ENCODE data around the gene ZBTB4. TPM values are rescaled to one million over a fixed set of nuclear protein-coding genes. Genes with fewer than 3 reads are reported as not detected.

Gene ZBTB4
- total and polyA plus RNA-seq, 9 of the 15 experiments (the other 6 are each of a cell fraction or from before 2014, with no cell fraction given): 0.92 to 6.9 (median 3.3) TPM

DNA sequence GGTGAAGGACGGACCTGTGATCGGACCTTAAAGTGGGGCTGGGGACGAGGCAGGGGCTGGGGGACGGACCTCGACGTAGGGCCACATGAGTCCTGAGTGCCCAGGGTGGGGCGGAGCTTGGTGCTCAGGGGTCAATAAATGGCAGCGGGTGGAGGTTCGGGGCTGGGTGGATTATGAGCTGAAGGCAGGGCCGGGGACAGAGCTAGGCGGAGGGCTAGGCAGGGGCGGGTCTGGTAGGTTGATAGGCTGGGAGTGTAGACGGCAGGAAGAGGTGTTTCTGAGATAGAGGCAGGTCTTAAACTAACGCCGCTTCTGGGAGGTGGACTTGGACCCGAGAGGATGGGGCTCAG is 33.8 kb downstream of the ZBTB4 start (continued):
- TF ChIP-seq, protein P1, sequence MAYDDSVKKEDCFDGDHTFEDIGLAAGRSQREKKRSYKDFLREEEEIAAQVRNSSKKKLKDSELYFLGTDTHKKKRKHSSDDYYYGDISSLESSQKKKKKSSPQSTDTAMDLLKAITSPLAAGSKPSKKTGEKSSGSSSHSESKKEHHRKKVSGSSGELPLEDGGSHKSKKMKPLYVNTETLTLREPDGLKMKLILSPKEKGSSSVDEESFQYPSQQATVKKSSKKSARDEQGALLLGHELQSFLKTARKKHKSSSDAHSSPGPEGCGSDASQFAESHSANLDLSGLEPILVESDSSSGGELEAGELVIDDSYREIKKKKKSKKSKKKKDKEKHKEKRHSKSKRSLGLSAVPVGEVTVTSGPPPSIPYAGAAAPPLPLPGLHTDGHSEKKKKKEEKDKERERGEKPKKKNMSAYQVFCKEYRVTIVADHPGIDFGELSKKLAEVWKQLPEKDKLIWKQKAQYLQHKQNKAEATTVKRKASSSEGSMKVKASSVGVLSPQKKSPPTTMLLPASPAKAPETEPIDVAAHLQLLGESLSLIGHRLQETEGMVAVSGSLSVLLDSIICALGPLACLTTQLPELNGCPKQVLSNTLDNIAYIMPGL (CRISPR knock-in tag; IDR thresholded peaks at IDR 0.05): no peak
- no peak for TF ChIP-seq SIN3A (IDR thresholded peaks at IDR 0.05; ENCODE audit: borderline replicate concordance in 2 of 2, control insufficient read depth in 1 of 2, low read depth in 2 of 2, low read length in 2 of 2)
- no peak for TF ChIP-seq SOX6 (IDR thresholded peaks at IDR 0.05)
- no peak for TF ChIP-seq RHOXF2B (CRISPR knock-in tag; conservative IDR thresholded peaks at IDR 0.05)
- TF ChIP-seq, protein P2, sequence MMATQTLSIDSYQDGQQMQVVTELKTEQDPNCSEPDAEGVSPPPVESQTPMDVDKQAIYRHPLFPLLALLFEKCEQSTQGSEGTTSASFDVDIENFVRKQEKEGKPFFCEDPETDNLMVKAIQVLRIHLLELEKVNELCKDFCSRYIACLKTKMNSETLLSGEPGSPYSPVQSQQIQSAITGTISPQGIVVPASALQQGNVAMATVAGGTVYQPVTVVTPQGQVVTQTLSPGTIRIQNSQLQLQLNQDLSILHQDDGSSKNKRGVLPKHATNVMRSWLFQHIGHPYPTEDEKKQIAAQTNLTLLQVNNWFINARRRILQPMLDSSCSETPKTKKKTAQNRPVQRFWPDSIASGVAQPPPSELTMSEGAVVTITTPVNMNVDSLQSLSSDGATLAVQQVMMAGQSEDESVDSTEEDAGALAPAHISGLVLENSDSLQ (IDR thresholded peaks at IDR 0.05): peak; percentile 17; the same call in 1 of the 2 replicates
- no peak for TF ChIP-seq ZNF766 (CRISPR knock-in tag; conservative IDR thresholded peaks at IDR 0.05)
- no peak for TF ChIP-seq PRMT5 (CRISPR knock-in tag; IDR thresholded peaks at IDR 0.05)
- TF ChIP-seq, protein P3, sequence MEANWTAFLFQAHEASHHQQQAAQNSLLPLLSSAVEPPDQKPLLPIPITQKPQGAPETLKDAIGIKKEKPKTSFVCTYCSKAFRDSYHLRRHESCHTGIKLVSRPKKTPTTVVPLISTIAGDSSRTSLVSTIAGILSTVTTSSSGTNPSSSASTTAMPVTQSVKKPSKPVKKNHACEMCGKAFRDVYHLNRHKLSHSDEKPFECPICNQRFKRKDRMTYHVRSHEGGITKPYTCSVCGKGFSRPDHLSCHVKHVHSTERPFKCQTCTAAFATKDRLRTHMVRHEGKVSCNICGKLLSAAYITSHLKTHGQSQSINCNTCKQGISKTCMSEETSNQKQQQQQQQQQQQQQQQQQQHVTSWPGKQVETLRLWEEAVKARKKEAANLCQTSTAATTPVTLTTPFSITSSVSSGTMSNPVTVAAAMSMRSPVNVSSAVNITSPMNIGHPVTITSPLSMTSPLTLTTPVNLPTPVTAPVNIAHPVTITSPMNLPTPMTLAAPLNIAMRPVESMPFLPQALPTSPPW (CRISPR knock-in tag; IDR thresholded peaks at IDR 0.05): 0 out of 2 replicates have a peak, but pooled peaks have one; percentile 0
- TF ChIP-seq ZNF445 (CRISPR knock-in tag; IDR thresholded peaks at IDR 0.05; ENCODE audit: low read depth): no peak
- TF ChIP-seq POLR2A (conservative IDR thresholded peaks at IDR 0.05): peak; percentile 49; the same call in 1 of the 2 replicates
- TF ChIP-seq POLR2AphosphoS2 (IDR thresholded peaks at IDR 0.05; ENCODE audit: low read length): no peak
- no peak for TF ChIP-seq CBX8 (IDR thresholded peaks at IDR 0.05; ENCODE audit: borderline replicate concordance, extremely low read depth, low read depth, low read length, poor library complexity, severe bottlenecking)
- no peak for TF ChIP-seq MIER1 (IDR thresholded peaks at IDR 0.05; ENCODE audit: low read depth)
- TF ChIP-seq ZNF146 (CRISPR knock-in tag; IDR thresholded peaks at IDR 0.05; ENCODE audit: unreplicated experiment): no peak
- no peak for TF ChIP-seq MTF1 (CRISPR knock-in tag; IDR thresholded peaks at IDR 0.05; ENCODE audit: borderline replicate concordance)
- TF ChIP-seq NFIC (IDR thresholded peaks at IDR 0.05): 0 out of 2 replicates have a peak, but pooled peaks have one; percentile 28
- TF ChIP-seq, protein P4, sequence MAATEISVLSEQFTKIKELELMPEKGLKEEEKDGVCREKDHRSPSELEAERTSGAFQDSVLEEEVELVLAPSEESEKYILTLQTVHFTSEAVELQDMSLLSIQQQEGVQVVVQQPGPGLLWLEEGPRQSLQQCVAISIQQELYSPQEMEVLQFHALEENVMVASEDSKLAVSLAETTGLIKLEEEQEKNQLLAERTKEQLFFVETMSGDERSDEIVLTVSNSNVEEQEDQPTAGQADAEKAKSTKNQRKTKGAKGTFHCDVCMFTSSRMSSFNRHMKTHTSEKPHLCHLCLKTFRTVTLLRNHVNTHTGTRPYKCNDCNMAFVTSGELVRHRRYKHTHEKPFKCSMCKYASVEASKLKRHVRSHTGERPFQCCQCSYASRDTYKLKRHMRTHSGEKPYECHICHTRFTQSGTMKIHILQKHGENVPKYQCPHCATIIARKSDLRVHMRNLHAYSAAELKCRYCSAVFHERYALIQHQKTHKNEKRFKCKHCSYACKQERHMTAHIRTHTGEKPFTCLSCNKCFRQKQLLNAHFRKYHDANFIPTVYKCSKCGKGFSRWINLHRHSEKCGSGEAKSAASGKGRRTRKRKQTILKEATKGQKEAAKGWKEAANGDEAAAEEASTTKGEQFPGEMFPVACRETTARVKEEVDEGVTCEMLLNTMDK (IDR thresholded peaks at IDR 0.05; ENCODE audit: borderline replicate concordance, insufficient read depth, low read depth, low read length, poor library complexity, severe bottlenecking): no peak
- no peak for TF ChIP-seq FUS (optimal IDR thresholded peaks at IDR 0.05; ENCODE audit: low read depth, low read length)
- no peak for TF ChIP-seq DPF2 (IDR thresholded peaks at IDR 0.05)
- TF ChIP-seq NCOA6 (IDR thresholded peaks at IDR 0.05): peak; percentile 69
- TF ChIP-seq C11orf30 (IDR thresholded peaks at IDR 0.05; ENCODE audit: low read depth): no peak
- no peak for TF ChIP-seq ZNF76 (CRISPR knock-in tag; IDR thresholded peaks at IDR 0.05; ENCODE audit: borderline replicate concordance)
- TF ChIP-seq MECOM (CRISPR knock-in tag; IDR thresholded peaks at IDR 0.05): no peak
- no peak for TF ChIP-seq HDAC3 (IDR thresholded peaks at IDR 0.05; ENCODE audit: borderline replicate concordance, partially characterized antibody)
- no peak for TF ChIP-seq SP1 (CRISPR knock-in tag; IDR thresholded peaks at IDR 0.05)
